Posterior vena cava (tissue), 2 donors: ENCODE results near the gene WDR18. TPM values are rescaled to one million over a fixed set of nuclear protein-coding genes. Genes with fewer than 3 reads are reported as not detected.

Source experiments
- DNase-seq: peaks from one replicate; pipeline ENCODE4 v3.0.0-alpha.2; 2020; ENCODE audit warnings: low spot score
- intact Hi-C, 2 donors: fragments of 100-400 bp; cut with DNase I; formaldehyde crosslinking; loops; one replicate each; pipeline versions ENCODE4 v1.14.1 to v1.14.2; 2022 to 2023
- total RNA-seq, 2 donors: library from RNA; stranded (reverse); fragmentation: NEBNext Ultra II Directional; extraction: Animal tissue kit (Norgen Biotek cat#: 25700); gene quantifications; one replicate each; pipeline ENCODE4 v1.2.1, GENCODE V29; 2021
- donor health status: DM: yes; HTN: yes; CAD: no.
- donor health status: DM: yes; HTN: yes; CAD: no.

Gene WDR18
- total RNA-seq, 2 donors from 2014 or later, result 13.4 to 17.2 TPM

- intact Hi-C loops, result no loop called here
- DNase-seq, result no peak
These were observed 22.1 kb upstream of the WDR18 start for GRCh38 chr19:961866-962620.

- intact Hi-C loops, result no loop called here
- no peak for DNase-seq
These were observed 21.3 kb upstream of the WDR18 start for GRCh38 chr19:962683-963400.

- no peak for DNase-seq
- intact Hi-C loops, result no loop called here
These were observed 20.6 kb upstream of the WDR18 start for GRCh38 chr19:963486-963951.

DNA sequence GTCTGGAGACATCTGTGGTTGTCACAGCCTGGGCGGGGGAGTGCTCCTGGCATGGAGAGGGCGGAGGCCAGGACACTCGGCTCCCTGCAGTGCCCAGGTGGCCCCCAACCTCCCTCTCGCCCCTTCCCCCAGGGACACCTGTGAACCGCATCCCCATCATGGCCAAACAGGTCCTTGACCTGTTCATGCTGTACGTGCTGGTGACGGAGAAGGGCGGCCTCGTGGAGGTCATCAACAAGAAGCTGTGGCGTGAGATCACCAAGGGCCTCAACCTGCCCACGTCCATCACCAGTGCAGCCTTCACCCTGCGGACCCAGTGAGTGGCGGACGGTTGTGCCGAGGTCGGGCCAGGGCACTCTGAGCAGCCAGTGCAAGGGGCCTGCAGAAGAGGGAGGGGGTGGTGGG lies 20.0 kb upstream of the WDR18 start:
- no peak for DNase-seq
- intact Hi-C loops, result no loop called here

GRCh38 chr19:964761-965694 lies 19.1 kb upstream of the WDR18 start:
- DNase-seq, result no peak
- intact Hi-C loops, result no loop called here

DNA sequence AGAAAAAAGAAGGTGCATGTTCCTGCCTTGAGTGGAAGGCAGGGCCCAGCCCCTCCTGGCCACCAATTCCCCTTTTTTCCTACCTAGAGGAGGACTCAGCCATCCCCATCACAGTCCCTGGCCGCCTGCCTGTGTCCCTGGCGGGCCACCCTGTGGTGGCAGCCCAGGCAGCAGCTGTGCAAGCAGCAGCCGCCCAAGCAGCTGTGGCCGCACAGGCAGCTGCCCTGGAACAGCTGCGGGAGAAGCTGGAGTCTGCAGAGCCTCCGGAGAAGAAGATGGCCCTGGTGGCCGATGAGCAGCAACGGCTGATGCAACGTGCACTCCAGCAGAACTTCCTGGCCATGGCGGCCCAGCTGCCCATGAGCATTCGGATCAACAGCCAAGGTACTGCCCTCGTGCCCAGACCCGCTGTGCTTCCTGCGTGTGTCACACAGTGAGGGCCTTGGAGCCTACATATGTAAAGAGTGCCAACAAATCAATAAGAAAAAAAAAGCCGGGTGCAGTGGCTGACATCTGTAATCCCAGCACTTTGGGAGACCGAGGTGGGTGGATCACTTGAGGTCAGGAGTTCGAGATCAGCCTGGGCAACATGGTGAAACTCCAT lies 17.6 kb upstream of the WDR18 start:
- DNase-seq, result no peak
- intact Hi-C loops, result no loop called here

DNA sequence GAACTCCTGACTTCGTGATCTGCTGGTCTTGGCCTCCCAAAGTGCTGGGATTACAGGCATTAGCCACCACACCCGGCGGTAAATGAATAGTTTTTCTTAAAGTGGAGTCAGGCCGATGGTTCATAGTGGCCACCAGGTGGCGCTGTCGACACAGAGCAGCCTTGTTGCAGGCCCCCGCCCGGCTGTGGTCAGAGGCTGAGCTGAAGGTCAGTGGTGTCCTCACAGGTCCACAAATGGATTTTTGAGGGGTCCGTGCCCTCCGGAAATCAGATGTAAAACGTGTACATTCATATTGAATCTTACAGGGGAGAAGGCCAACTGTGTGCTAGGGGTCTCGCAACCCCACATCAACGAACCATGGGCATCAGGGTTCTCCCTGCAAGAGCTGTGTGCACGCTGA lies 13.4 kb upstream of the WDR18 start:
- DNase-seq, result no peak
- intact Hi-C loops, result no loop called here

DNA sequence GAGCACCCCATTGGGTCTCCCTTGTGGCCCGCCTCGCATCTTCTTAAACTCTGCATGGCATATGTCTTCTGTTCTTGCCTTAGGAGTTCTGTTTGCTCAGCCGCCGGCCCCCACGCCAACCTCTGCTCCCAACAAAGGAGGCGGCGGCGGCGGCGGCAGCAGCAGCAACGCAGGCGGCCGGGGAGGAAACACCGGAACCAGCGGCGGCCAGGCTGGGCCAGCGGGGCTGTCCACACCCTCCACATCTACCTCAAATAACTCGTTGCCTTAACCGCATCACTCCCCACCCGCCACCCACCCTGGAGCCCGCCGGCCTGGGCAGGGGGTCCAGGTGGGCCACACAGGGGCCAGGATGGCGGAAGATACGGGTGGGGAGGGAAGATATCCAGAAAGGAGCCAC lies 12.3 kb upstream of the WDR18 start:
- DNase-seq, result no peak
- intact Hi-C loops, result no loop called here

GRCh38 chr19:972281-972680 lies 11.9 kb upstream of the WDR18 start:
- intact Hi-C loops, result no loop called here
- no peak for DNase-seq

GRCh38 chr19:973726-974563 lies 10.2 kb upstream of the WDR18 start:
- DNase-seq, result no peak
- intact Hi-C loops, result no loop called here

- DNase-seq, result no peak
- intact Hi-C loops, result no loop called here
These were observed 9.4 kb upstream of the WDR18 start for GRCh38 chr19:974564-975257.

DNA sequence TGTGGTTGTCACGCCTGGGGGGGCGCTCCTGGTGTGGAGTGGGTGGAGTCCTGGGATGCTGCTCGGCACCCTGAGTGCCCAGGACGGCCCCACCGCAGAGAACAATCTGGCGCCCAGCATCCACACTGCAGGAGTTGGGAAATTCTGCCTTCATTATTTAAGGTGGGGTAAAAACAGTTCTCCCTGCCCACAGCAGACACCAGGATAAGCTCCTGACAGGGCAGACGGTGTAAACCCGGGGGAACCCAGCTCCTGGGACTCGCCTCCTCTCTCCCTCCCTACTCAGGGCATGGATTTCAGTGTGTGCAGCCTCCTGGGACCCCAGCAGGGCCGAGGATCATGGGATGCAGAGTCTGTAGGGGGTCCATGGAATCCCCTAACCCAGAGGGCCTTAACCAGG lies 7.7 kb upstream of the WDR18 start:
- intact Hi-C loops, result no loop called here
- DNase-seq, result no peak

DNA sequence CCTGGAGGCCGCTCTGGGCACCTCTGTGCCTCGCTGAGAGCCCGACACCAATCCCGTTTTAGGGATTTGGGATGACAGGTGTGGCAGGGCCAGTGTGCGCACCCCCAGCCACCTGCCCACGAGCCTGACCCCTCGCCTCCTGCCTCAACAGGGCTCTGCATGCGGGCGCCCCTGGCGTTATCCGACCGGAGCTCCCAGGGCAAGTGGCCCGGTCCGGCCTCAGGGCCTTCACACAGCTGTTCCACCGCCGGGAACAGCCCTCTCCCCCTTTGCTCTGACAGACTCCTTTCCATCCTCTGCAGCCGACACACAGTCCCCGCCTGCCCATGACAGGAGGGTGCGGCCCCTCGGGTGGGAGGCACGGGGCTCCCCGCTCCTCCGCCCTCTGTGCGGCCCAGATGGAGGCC lies 7.1 kb upstream of the WDR18 start:
- intact Hi-C loops, result loop anchor here in 1 of 2 donors (1.0 kb wide), 1 partner anchor 23 kb away; the partner anchor contains the start of gene GRIN3B
- DNase-seq, result no peak

GRCh38 chr19:979318-979741 lies 4.8 kb upstream of the WDR18 start:
- no peak for DNase-seq
- intact Hi-C loops, result no loop called here

- intact Hi-C loops, result loop anchor here (2.0 to 10.0 kb wide), 2 partner anchors 58 to 126 kb away; partner anchors contain the start of genes CFD (in 1 of the 2) and ELANE (in 1 of the 2)
- no peak for DNase-seq
These were observed 3.8 kb upstream of the WDR18 start for GRCh38 chr19:980133-980998.

DNA sequence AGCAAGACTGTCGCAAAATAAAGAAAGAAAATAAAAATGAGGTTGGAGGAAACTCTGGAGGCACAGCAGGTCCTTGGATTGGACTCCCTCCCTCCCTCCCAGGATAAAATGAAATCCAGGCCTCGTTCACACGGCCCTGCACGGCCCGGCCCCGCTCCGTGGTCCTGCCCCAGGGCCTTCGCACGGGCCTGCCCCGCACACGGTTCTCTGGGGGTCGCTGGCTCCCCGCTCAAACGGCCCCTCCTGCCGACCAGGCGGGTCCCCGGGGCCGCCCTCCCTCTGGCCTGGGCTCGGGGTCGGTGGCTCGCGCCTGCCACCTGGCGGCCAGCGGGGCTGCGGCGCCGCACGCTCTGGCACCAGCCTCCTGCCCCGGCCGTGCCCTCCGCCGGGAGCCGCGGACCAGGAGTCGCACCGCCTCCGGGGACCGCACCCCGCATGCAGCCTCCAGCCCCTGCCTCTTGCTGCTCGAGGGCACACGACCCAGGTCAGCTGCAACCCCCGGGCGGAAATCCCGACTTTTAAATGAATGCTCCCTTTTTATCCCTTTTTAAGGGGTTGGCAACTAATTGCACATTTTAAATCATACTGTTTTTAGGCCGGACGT lies 1.5 kb upstream of the WDR18 start:
- DNase-seq, result peak; percentile 90
- intact Hi-C loops, result loop anchor here (2.0 to 10.0 kb wide), 3 partner anchors 62 to 128 kb away; partner anchors contain the start of genes CFD (in 1 of the 2) and ELANE (in 1 of the 2)
